ENCODE results near the gene UQCRFS1. TPM values are rescaled to one million over a fixed set of nuclear protein-coding genes. Genes with fewer than 3 reads are reported as not detected.

UQCRFS1 gene
- polyA plus RNA-seq, 2 of the 4 experiments (the other 2 are of a cell fraction) = 111 to 148 TPM

- TF ChIP-seq RNF2 (IDR thresholded peaks at IDR 0.05; ENCODE audit: borderline replicate concordance, low read depth) = no peak
- no peak for TF ChIP-seq FOSB (CRISPR knock-in tag; IDR thresholded peaks at IDR 0.05)
- TF ChIP-seq HOXA7 (CRISPR knock-in tag; IDR thresholded peaks at IDR 0.05) = no peak
- TF ChIP-seq TFCP2L1 (CRISPR knock-in tag; IDR thresholded peaks at IDR 0.05) = no peak
- TF ChIP-seq NFE2L2 (conservative IDR thresholded peaks at IDR 0.05; ENCODE audit: low read length) = no peak
- TF ChIP-seq CBX8 (IDR thresholded peaks at IDR 0.05) = no peak
- no peak for TF ChIP-seq RFX5 (IDR thresholded peaks at IDR 0.05)
- no peak for TF ChIP-seq ZNF302 (CRISPR knock-in tag; IDR thresholded peaks at IDR 0.05)
- no peak for TF ChIP-seq POLR2AphosphoS2 (conservative IDR thresholded peaks at IDR 0.05; ENCODE audit: low read length)
- TF ChIP-seq MYC (IDR thresholded peaks at IDR 0.05; ENCODE audit: borderline replicate concordance, low read length) = no peak
- no peak for TF ChIP-seq KDM5A (IDR thresholded peaks at IDR 0.05)
- TF ChIP-seq ESRRA (IDR thresholded peaks at IDR 0.05; ENCODE audit: borderline replicate concordance, low read length) = no peak
- no peak for TF ChIP-seq HEYL (CRISPR knock-in tag; IDR thresholded peaks at IDR 0.05)
- TF ChIP-seq MAX (IDR thresholded peaks at IDR 0.05) = no peak
- TF ChIP-seq SMC3 (IDR thresholded peaks at IDR 0.05) = no peak
- TF ChIP-seq FOSL2 (IDR thresholded peaks at IDR 0.05) = no peak
- no peak for TF ChIP-seq FOSL2 (CRISPR knock-in tag; IDR thresholded peaks at IDR 0.05)
- TF ChIP-seq RCOR1 (IDR thresholded peaks at IDR 0.05; ENCODE audit: low read depth, low read length) = no peak
- no peak for TF ChIP-seq HDAC2 (IDR thresholded peaks at IDR 0.05)
- TF ChIP-seq RARB (CRISPR knock-in tag; IDR thresholded peaks at IDR 0.05) = no peak
- Histone ChIP-seq H3K9me3 (no peaks in the 10 kb centered on the region), H3K4me2 (no peak overlapping the region), H3K4me1 (no peaks in the 10 kb centered on the region), H3K27ac (no peak overlapping the region), H3K4me3 (no peak overlapping the region)
- DNase-seq (ENCODE audit: low read depth in 1 of 2, low spot score in 1 of 2) (no peak), ATAC-seq (no peak), FAIRE-seq (peak; percentile 59)
- ChIA-PET POLR2A (no interaction called here), CTCF (no interaction called here)
- 12% methylated on average over 7 of the region's 7 CpGs for WGBS (ENCODE audit: missing lambda C conversion rate)
Observed at GRCh38 chr19:29217616-29218015, 4.7 kb upstream of the UQCRFS1 start.

- Histone ChIP-seq H3K27ac (no peak overlapping the region), H3K4me3 (no peak overlapping the region), H3K4me1 (peaks cover 6% of the 10 kb centered on the region; the same call in 1 of the 3 replicates), H3K9me3 (no peaks in the 10 kb centered on the region), H3K4me2 (no peak overlapping the region)
- no peak for TF ChIP-seq HDAC2 (IDR thresholded peaks at IDR 0.05)
- no peak for TF ChIP-seq SMC3 (IDR thresholded peaks at IDR 0.05)
- TF ChIP-seq RCOR1 (IDR thresholded peaks at IDR 0.05; ENCODE audit: low read depth, low read length) = no peak
- TF ChIP-seq HEYL (CRISPR knock-in tag; IDR thresholded peaks at IDR 0.05) = no peak
- no peak for TF ChIP-seq RFX5 (IDR thresholded peaks at IDR 0.05)
- TF ChIP-seq CBX8 (IDR thresholded peaks at IDR 0.05) = no peak
- TF ChIP-seq NPAS2 (CRISPR knock-in tag; IDR thresholded peaks at IDR 0.05; ENCODE audit: borderline replicate concordance) = no peak
- TF ChIP-seq REST (IDR thresholded peaks at IDR 0.05) = no peak
- TF ChIP-seq HOXB13 (CRISPR knock-in tag; IDR thresholded peaks at IDR 0.05; ENCODE audit: low read depth) = no peak
- TF ChIP-seq CTCF (IDR thresholded peaks at IDR 0.05) = no peak
- no peak for TF ChIP-seq POLR2A (IDR thresholded peaks at IDR 0.05; ENCODE audit: low read length)
- FAIRE-seq = no peak
- 38% methylated on average over 4 of the region's 4 CpGs for WGBS (ENCODE audit: missing lambda C conversion rate)
- ChIA-PET CTCF (interaction anchor here (0.6 to 1.4 kb wide), 2 partner anchors 16 to 963 kb away, joined by 3 read pairs; no protein-coding TSS in a partner anchor), POLR2A (no interaction called here)
- no peak for DNase-seq (ENCODE audit: low read depth in 1 of 2, low spot score in 1 of 2)
- ATAC-seq = no peak
Observed at GRCh38 chr19:29216021-29216420, 3.1 kb upstream of the UQCRFS1 start.
